Measurements from ENCODE around the gene CLDN5.

Gene CLDN5

DNA sequence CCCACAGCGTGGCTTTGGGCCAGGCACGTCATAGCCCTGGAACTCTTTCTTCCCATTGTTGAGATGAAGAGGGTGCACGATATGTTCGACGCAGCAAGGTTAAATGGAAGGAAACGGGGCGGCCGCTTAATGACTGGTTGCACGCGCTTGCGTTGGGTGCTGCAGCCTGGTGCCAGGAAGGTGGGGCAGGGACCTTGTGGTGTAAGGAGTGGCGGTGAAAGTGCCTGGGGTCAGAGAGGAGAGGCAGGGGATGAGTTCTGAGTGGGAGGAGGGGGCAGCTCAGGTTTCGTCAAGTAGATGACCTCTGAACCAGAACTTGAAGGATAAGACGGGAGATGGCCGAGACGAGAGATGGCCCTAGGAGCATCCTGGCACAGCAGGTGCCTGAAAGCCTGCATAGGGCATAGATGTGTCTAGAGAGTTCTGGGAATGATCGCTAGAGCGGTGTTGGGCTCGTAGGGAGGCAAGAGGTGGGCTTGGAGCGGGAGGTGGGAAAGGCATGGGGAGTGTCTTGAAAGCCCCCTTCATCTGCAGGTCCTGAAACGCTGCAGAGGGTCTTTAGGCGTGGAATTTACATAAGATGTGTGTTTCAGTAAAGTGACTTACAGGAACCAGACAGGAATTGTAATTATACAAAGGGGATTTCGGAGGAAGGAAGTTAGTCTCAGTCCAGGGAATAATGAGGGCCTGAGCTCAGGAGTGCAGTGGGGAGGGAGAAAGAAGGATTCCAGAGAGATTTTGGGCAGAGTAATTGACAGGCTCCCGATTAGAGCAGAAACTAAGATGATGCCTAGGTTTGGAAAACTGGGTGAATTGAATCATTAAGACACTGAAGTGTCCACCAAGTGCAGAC, 43.2 kb upstream of the CLDN5 start:
- TF ChIP-seq, protein P1, sequence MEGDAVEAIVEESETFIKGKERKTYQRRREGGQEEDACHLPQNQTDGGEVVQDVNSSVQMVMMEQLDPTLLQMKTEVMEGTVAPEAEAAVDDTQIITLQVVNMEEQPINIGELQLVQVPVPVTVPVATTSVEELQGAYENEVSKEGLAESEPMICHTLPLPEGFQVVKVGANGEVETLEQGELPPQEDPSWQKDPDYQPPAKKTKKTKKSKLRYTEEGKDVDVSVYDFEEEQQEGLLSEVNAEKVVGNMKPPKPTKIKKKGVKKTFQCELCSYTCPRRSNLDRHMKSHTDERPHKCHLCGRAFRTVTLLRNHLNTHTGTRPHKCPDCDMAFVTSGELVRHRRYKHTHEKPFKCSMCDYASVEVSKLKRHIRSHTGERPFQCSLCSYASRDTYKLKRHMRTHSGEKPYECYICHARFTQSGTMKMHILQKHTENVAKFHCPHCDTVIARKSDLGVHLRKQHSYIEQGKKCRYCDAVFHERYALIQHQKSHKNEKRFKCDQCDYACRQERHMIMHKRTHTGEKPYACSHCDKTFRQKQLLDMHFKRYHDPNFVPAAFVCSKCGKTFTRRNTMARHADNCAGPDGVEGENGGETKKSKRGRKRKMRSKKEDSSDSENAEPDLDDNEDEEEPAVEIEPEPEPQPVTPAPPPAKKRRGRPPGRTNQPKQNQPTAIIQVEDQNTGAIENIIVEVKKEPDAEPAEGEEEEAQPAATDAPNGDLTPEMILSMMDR (IDR thresholded peaks at IDR 0.05; ENCODE audit: low read depth, low read length, missing control alignments): no peak
- no peak for DNase-seq (ENCODE audit: low read depth)
- in situ Hi-C loops (cut with HindIII; ENCODE audit: low sequenced_read_pairs): no loop called here
- H3K4me3 ChIP-seq (ENCODE audit: low read depth, low read length): no peak overlapping the region

DNA sequence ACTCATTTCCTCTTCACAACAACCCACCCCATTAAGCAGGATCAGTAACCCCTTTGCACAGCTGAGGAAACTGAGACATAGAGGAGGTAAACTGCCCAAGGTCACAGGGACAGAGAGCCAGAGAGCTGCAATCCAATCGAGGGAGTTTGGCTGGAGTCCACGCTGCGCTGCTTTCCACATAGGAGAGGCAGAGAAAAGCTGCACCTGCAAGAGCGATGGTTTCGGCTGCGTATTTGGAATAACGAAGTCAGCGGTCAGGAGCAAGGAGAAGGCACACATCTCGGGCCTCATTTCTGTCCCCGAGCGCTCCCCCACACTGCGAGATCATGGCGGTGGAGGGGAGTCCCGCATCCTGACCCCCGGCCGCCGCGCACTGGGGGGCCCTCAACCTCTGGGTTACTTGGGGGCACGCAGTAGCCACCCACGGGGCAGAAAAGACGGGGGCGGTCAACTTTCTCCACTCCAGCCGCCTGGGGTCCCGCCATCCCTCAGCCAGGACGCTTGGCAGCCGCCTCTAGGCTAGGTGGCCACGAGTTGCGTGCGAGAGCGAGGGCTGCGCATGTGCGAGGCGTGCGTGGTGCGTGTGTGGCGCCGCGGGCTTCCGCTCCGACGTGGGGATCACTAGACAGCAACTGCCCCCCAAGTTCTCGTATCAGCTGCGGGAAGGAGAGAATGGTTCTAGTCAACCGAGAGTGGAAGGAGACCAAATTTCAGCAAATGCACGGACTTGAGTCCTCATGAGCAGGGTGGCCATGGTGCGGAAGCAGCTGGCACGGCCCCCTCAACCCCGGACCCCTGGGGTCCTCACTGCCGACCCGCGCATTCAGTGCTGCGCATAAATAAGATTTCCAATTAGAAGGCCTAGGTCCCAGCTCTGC, 42.3 kb upstream of the CLDN5 start:
- H3K4me3 ChIP-seq (ENCODE audit: low read depth, low read length): no peak overlapping the region
- in situ Hi-C loops (cut with HindIII; ENCODE audit: low sequenced_read_pairs): no loop called here
- no peak for DNase-seq (ENCODE audit: low read depth)
- TF ChIP-seq, protein P1 (IDR thresholded peaks at IDR 0.05; ENCODE audit: low read depth, low read length, missing control alignments): no peak

DNA sequence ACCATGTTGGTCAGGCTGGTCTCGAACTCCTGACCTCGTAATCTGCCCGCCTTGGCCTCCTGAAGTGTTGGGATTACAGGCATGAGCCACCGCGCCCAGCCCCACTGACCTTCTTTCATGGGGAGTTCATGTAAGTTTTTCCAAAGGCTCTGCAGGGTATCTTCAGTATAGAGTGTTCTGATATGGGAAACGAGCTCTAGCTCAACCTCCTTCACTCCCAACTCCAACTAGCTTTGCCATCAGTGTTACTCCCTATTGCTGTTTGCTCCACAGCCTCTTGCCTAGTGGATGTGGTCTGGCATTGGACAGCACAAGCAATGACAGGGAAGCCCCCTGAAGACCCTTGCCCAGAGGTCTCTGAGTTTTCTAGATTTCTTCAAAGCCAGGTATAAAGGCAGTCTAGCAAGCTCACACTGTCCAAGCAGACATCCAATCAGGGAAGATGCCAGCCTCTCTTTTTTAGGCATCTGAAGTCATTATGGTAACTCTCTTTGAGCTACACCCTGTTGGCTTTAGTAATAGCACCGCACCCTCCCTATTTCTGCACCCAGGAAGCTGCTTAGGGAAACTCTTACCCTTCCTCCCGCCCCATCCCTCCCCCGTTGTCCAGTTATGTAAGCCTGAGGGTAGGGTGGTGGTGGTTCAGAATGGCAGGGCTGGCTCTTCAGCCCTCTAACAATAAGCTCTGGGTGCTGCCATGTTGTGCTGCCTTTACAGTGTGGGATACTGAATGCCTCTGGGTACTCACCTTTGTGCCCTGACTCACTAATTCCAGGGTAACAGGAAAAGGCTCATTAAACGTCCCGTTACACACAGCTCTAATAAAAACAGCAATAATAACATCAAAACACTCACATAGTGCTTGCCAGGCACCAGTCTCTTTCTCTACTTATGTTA, 41.4 kb upstream of the CLDN5 start:
- TF ChIP-seq, protein P1 (IDR thresholded peaks at IDR 0.05; ENCODE audit: low read depth, low read length, missing control alignments): no peak
- in situ Hi-C loops (cut with HindIII; ENCODE audit: low sequenced_read_pairs): no loop called here
- H3K4me3 ChIP-seq (ENCODE audit: low read depth, low read length): no peak overlapping the region
- no peak for DNase-seq (ENCODE audit: low read depth)

DNA sequence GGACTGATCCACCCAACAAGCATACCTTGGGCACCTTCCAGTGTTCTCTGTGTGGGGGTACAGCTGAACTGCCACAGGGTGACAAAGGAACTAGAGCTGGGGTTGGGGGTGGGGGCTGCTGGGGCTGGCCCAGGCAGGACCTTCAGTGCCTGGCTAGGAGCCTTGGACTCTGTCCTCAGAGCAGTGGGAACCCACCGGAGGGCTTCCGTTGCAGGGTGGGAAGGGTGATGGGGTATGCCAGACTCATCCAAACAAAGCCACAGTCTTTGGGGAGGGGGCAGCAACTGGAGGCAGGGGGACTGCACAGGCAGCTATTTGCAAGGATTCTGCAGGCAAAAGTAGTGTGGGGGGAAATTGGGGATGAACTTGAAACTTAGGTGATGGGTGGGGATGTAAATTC, 35.7 kb upstream of the CLDN5 start:
- no peak for DNase-seq (ENCODE audit: low read depth)
- no peak overlapping the region for H3K4me3 ChIP-seq (ENCODE audit: low read depth, low read length)
- TF ChIP-seq, protein P1 (IDR thresholded peaks at IDR 0.05; ENCODE audit: low read depth, low read length, missing control alignments): no peak
- in situ Hi-C loops (cut with HindIII; ENCODE audit: low sequenced_read_pairs): no loop called here

DNA sequence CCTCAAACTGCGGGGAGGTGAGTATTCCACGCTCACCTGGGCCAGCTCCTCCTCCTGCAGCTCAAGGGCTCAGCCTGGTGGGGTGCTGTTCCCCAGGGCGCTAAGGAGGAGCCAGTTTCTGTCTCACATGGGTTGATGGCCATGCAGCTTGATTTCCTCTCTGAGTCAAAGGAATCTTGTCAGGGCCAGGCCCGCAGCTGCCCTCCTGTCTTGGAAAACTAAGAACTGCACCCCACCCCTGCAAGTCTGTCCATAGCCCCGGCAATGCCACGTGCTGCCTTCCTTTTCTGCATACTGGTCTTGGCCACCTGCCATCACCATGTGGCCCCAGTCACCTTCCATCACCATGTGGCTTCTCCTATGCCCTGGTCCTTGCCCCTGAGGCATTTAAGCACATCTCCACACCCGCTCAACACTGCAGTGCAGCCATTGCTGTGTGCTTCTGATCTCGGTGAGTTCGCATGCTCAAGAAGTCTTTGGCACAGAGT, 35.2 kb upstream of the CLDN5 start:
- TF ChIP-seq, protein P1 (IDR thresholded peaks at IDR 0.05; ENCODE audit: low read depth, low read length, missing control alignments): no peak
- in situ Hi-C loops (cut with HindIII; ENCODE audit: low sequenced_read_pairs): no loop called here
- no peak for DNase-seq (ENCODE audit: low read depth)
- no peak overlapping the region for H3K4me3 ChIP-seq (ENCODE audit: low read depth, low read length)
